Sigmoid colon (tissue), 7 donors: Measurements from ENCODE around the gene PHLDB1. TPM values are rescaled to one million over a fixed set of nuclear protein-coding genes. Genes with fewer than 3 reads are reported as not detected.

ENCODE experiments used
- DNase-seq: peaks from one replicate; pipeline ENCODE4 v3.0.0-alpha.2; 2019
- H3K27ac ChIP-seq, 4 donors: fragments of 200-600 bp; sonication (generic); one replicate each; pipeline ENCODE4 v1.5.1; 2016 to 2019; ENCODE audit warnings: mild to moderate bottlenecking in 1 of 4
- H3K27me3 ChIP-seq, 3 donors: fragments of 200-600 bp; sonication (generic); one replicate each; pipeline ENCODE4 v1.5.1; 2019; ENCODE audit warnings: mild to moderate bottlenecking in 1 of 3
- H3K36me3 ChIP-seq, 4 donors: fragments of 200-600 bp; sonication (generic); one replicate each; pipeline ENCODE4 v1.5.1; 2016 to 2019
- H3K4me1 ChIP-seq, 4 donors: fragments of 200-600 bp; sonication (generic); one replicate each; pipeline ENCODE4 v1.5.1; 2017 to 2019
- H3K4me3 ChIP-seq, 4 donors: fragments of 200-600 bp; sonication (generic); one replicate each; pipeline ENCODE4 v1.5.1; 2017 to 2019; ENCODE audit warnings: mild to moderate bottlenecking in 2 of 4, moderate library complexity in 1 of 4
- H3K9me3 ChIP-seq, 4 donors: fragments of 200-600 bp in 3 of 4; sonication (generic) in 3 of 4; one replicate each; pipeline versions ENCODE4 v1.5.1 to v1.6.1; 2013 to 2019
- CTCF ChIP-seq, 4 experiments: fragments of 450-650 bp in 3 of 4; fragments of 200-600 bp in 1 of 4; IDR thresholded peaks; one replicate each; pipeline ENCODE4 v1.5.1; 2016 to 2019; ENCODE audit warnings: antibody characterized with exemption in 4 of 4, mild to moderate bottlenecking in 3 of 4, moderate library complexity in 2 of 4
- EP300 ChIP-seq, 4 donors: sonication (generic); formaldehyde crosslinking; IDR thresholded peaks; one replicate each; pipeline ENCODE4 v1.6.1; 2017; ENCODE audit warnings: antibody characterized with exemption in 4 of 4
- POLR2A ChIP-seq, 2 donors: fragments of 450-650 bp; IDR thresholded peaks; one replicate each; pipeline ENCODE4 v1.6.1; 2016; ENCODE audit warnings: antibody characterized with exemption in 2 of 2, mild to moderate bottlenecking in 2 of 2, moderate library complexity in 2 of 2
- POLR2AphosphoS5 ChIP-seq, 4 donors: sonication (generic); formaldehyde crosslinking; IDR thresholded peaks; one replicate each; pipeline ENCODE4 v1.6.1; 2017; ENCODE audit warnings: antibody characterized with exemption in 4 of 4
- WGBS, 2 donors: extraction: QIAGEN DNeasy Blood & Tissue Kit; methylation state at CpG; one replicate each; pipeline ENCODE4 v1.1.7; 2013; 5-methylcytosine and 5-hydroxymethylcytosine counted together
- intact Hi-C: fragments of 100-400 bp; cut with DNase I; formaldehyde crosslinking; loops from one replicate; pipeline ENCODE4 v1.15.1; 2023
- polyA plus RNA-seq, 3 donors: library from polyadenylated mRNA; stranded (reverse); fragments of 200-250 nt; gene quantifications; one replicate each; pipeline ENCODE4 v1.2.3, GENCODE V29; 2013
- small RNA-seq, 3 donors: library from RNA; depleted of rRNA; stranded (forward); fragments of <200 nt; gene quantifications; one replicate each; pipeline ENCODE3, GENCODE V24; 2016
- total RNA-seq, 4 donors: library from RNA; depleted of rRNA; stranded (reverse); fragments of >200 nt; gene quantifications; one replicate each; pipeline ENCODE4 v1.1.0, GENCODE V29; 2016
- donor health status: healthy with polysubstance abuse.
- donor health status: Bipolar disorder and iron deficiency.
- donor health status: healthy.

Gene PHLDB1
- total and polyA plus RNA-seq, 7 donors = 33.6 to 126 (median 51.8) TPM

GRCh38 chr11:118703563-118704106 is 96.2 kb downstream of the PHLDB1 start:
- intact Hi-C loops = no loop called here
- no peaks in the 10 kb centered on the region for H3K4me1 ChIP-seq
- 91 to 93% methylated on average over 5 of the region's 5 CpGs for WGBS, 2 donors

GRCh38 chr11:118705111-118705741 is 97.8 kb downstream of the PHLDB1 start:
- TF ChIP-seq POLR2AphosphoS5 (IDR thresholded peaks at IDR 0.05) (peak in 1 of 4 donors; percentile 19), POLR2A (IDR thresholded peaks at IDR 0.05) (no peak), CTCF (IDR thresholded peaks at IDR 0.05) (no peak)
- 38 to 40% methylated on average over 15 of the region's 15 CpGs for WGBS, 2 donors
- intact Hi-C loops = no loop called here

More at GRCh38 chr11:118703563-118704106, 96.2 kb downstream of the PHLDB1 start:
- Histone ChIP-seq H3K36me3 (no peaks in the 10 kb centered on the region), H3K4me3 (no peak overlapping the region), H3K27ac (no peak overlapping the region), H3K27me3 (no peaks in the 10 kb centered on the region), H3K9me3 (no peaks in the 10 kb centered on the region)
- DNase-seq = peak; percentile 77
- TF ChIP-seq POLR2AphosphoS5 (IDR thresholded peaks at IDR 0.05) (no peak), CTCF (IDR thresholded peaks at IDR 0.05) (no peak), EP300 (IDR thresholded peaks at IDR 0.05) (no peak), POLR2A (IDR thresholded peaks at IDR 0.05) (no peak)

GRCh38 chr11:118705791-118706545 is 98.6 kb downstream of the PHLDB1 start:
- TF ChIP-seq POLR2AphosphoS5 (IDR thresholded peaks at IDR 0.05) = no peak
- no peak for TF ChIP-seq POLR2A (IDR thresholded peaks at IDR 0.05)
- TF ChIP-seq CTCF (IDR thresholded peaks at IDR 0.05) = no peak
- no peak for TF ChIP-seq EP300 (IDR thresholded peaks at IDR 0.05)
- intact Hi-C loops = no loop called here
- Histone ChIP-seq H3K27me3 (no peaks in the 10 kb centered on the region), H3K36me3 (no peaks in the 10 kb centered on the region), H3K9me3 (no peaks in the 10 kb centered on the region), H3K4me1 (no peaks in the 10 kb centered on the region), H3K4me3 (no peak overlapping the region), H3K27ac (no peak overlapping the region)
- 59 to 75% methylated on average over 12 of the region's 12 CpGs for WGBS, 2 donors
- no peak for DNase-seq

More at GRCh38 chr11:118705111-118705741, 97.8 kb downstream of the PHLDB1 start:
- no peaks in the 10 kb centered on the region for H3K36me3 ChIP-seq
- no peaks in the 10 kb centered on the region for H3K4me1 ChIP-seq
- no peak for DNase-seq
- no peaks in the 10 kb centered on the region for H3K27me3 ChIP-seq
- no peaks in the 10 kb centered on the region for H3K9me3 ChIP-seq
- no peak overlapping the region for H3K27ac ChIP-seq
- no peak overlapping the region for H3K4me3 ChIP-seq

- intact Hi-C loops = no loop called here
- Histone ChIP-seq H3K36me3 (no peaks in the 10 kb centered on the region), H3K9me3 (no peaks in the 10 kb centered on the region), H3K27me3 (no peaks in the 10 kb centered on the region), H3K27ac (no peak overlapping the region), H3K4me3 (no peak overlapping the region), H3K4me1 (no peaks in the 10 kb centered on the region)
- no peak for DNase-seq
- 88 to 92% methylated on average over 7 of the region's 7 CpGs for WGBS, 2 donors
- TF ChIP-seq POLR2A (IDR thresholded peaks at IDR 0.05) (no peak), EP300 (IDR thresholded peaks at IDR 0.05) (no peak), POLR2AphosphoS5 (IDR thresholded peaks at IDR 0.05) (no peak), CTCF (IDR thresholded peaks at IDR 0.05) (no peak)
Observed at GRCh38 chr11:118706546-118706825, 99.1 kb downstream of the PHLDB1 start.

Small RNA genes lying within 50 kb of the gene (small RNA-seq; reads per million reads assigned to genes)
- gene RNU6-1157P (0 reads per million in 3 donors), gene RNU6-376P (0 reads per million in 3 donors)

Other genes with a start within 250 kb of the PHLDB1 start
- gene UBE4A, start 248.0 kb upstream of the PHLDB1 start, total RNA-seq = 10 to 100 TPM; 33.8 to 37.4 (median 36.4) TPM
- 10 to 100 TPM in 1 of 3 donors, 1 to 10 TPM in 2; 2.1 to 15.7 (median 2.4) TPM for gene UBE4A, start 248.0 kb upstream of the PHLDB1 start, polyA plus RNA-seq
- gene ATP5MG, start 206.0 kb upstream of the PHLDB1 start, total RNA-seq = 100 to 1,000 TPM in 2 of 4 donors, 10 to 100 TPM in 2; 54.7 to 141 (median 84.8) TPM
- gene ATP5MG, start 206.0 kb upstream of the PHLDB1 start, polyA plus RNA-seq = 100 to 1,000 TPM; 232 to 559 (median 315) TPM
- gene KMT2A, start 171.1 kb upstream of the PHLDB1 start, total RNA-seq = 10 to 100 TPM; 42.9 to 93.9 (median 62.8) TPM
- 10 to 100 TPM in 1 of 3 donors, 1 to 10 TPM in 2; 5.3 to 21.3 (median 5.4) TPM for gene KMT2A, start 171.1 kb upstream of the PHLDB1 start, polyA plus RNA-seq
- gene TTC36, start 80.1 kb upstream of the PHLDB1 start, total RNA-seq = 1 to 10 TPM in 3 of 4 donors, not detected in 1; 1.1 to 3.3 (median 1.6) TPM
- gene TTC36, start 80.1 kb upstream of the PHLDB1 start, polyA plus RNA-seq = under 1 TPM in 1 of 3 donors, not detected in 2; 0.13 TPM
- gene TMEM25, start 76.4 kb upstream of the PHLDB1 start, total RNA-seq = 10 to 100 TPM; 20.9 to 35.2 (median 31.8) TPM
- 1 to 10 TPM; 2.5 to 6.4 (median 3.6) TPM for gene TMEM25, start 76.4 kb upstream of the PHLDB1 start, polyA plus RNA-seq
- 10 to 100 TPM; 23.8 to 65.8 (median 49.9) TPM for gene IFT46, start 41.7 kb upstream of the PHLDB1 start, total RNA-seq
- gene IFT46, start 41.7 kb upstream of the PHLDB1 start, polyA plus RNA-seq = 10 to 100 TPM in 1 of 3 donors, 1 to 10 TPM in 2; 8.1 to 12.6 (median 9.3) TPM
- 10 to 100 TPM; 74.9 to 88.3 (median 82.4) TPM for gene ARCN1, start 35.2 kb upstream of the PHLDB1 start, total RNA-seq
- gene ARCN1, start 35.2 kb upstream of the PHLDB1 start, polyA plus RNA-seq = 100 to 1,000 TPM in 1 of 3 donors, 10 to 100 TPM in 2; 83.2 to 105 (median 88.9) TPM
- not detected for gene TREH, start 72.0 kb downstream of the PHLDB1 start, total RNA-seq
- gene TREH, start 72.0 kb downstream of the PHLDB1 start, polyA plus RNA-seq = 1 to 10 TPM in 2 of 3 donors, under 1 TPM in 1; 0.46 to 1.4 (median 1.2) TPM
- 100 to 1,000 TPM in 3 of 4 donors, 10 to 100 TPM in 1; 97.8 to 137 (median 121) TPM for gene DDX6, start 183.5 kb downstream of the PHLDB1 start, total RNA-seq
- gene DDX6, start 183.5 kb downstream of the PHLDB1 start, polyA plus RNA-seq = 10 to 100 TPM; 19.2 to 37.8 (median 20.8) TPM